A549 (cell line): ENCODE results near the gene RPL5. TPM values are rescaled to one million over a fixed set of nuclear protein-coding genes. Genes with fewer than 3 reads are reported as not detected.
A peak's percentile ranks its signal among the peaks of the same experiment; 100 is the strongest.

Experiments used
- ATAC-seq, 2 experiments: fragments of 200-7000 bp in 1 of 2; fragments of >200 bp in 1 of 2; cut with Nextera tagmentation in 1 of 2; cut with Tn5 transposase in 1 of 2; 3 replicates each; pipeline versions ENCODE4 v1.8.0 to v1.9.1; 2018 to 2020; ENCODE audit warnings: mild to moderate bottlenecking in 1 of 2, moderate library complexity in 1 of 2
- CTCF ChIA-PET: fragments of 300-600 bp; sonication (Branson Sonifier 250); formaldehyde crosslinking; extraction: SDS; loops from one replicate; lab custom pipeline; 2021; ENCODE audit warnings: antibody characterized with exemption, inconsistent platforms; lab: Yijun Ruan, JAX
- POLR2A ChIA-PET: fragments of 350-600 bp; formaldehyde crosslinking; extraction: SDS; loops from one replicate; lab custom pipeline; 2021; ENCODE audit warnings: antibody characterized with exemption, inconsistent platforms; lab: Yijun Ruan, JAX
- DNase-seq, 2 experiments: peaks; one replicate each; pipeline versions ENCODE4 v3.0.0 to v3.0.0-alpha.2; 2011 to 2016; ENCODE audit warnings: low read depth in 1 of 2, low spot score in 1 of 2
- FAIRE-seq: peaks from 2 replicates; lab custom pipeline; 2011; peaks lifted over from hg19 to GRCh38; lab: Jason Lieb, UNC
- H3K27ac ChIP-seq, 2 experiments: fragments of >200 bp; sonication (Bioruptor Twin); formaldehyde crosslinking; 3 replicates each; pipeline ENCODE4 v1.5.1; 2016 to 2017
- H3K4me1 ChIP-seq: fragments of >200 bp; sonication (Bioruptor Twin); formaldehyde crosslinking; 3 replicates; pipeline ENCODE4 v1.6.1; 2016
- H3K4me2 ChIP-seq: fragments of >200 bp; sonication (Bioruptor Twin); formaldehyde crosslinking; 3 replicates; pipeline ENCODE4 v1.6.1; 2016
- H3K4me3 ChIP-seq: fragments of >200 bp; sonication (Bioruptor Twin); formaldehyde crosslinking; 3 replicates; pipeline ENCODE4 v1.5.1; 2016
- H3K9me3 ChIP-seq: fragments of >200 bp; sonication (Bioruptor Twin); formaldehyde crosslinking; 3 replicates; pipeline ENCODE4 v1.6.1; 2016
- BHLHE40 ChIP-seq: IDR thresholded peaks from 2 replicates; pipeline ENCODE4 v1.6.1; 2012; ENCODE audit warnings: low read depth, low read length, inconsistent platforms
- CBX2 ChIP-seq: fragments of 200-600 bp; sonication (generic); IDR thresholded peaks from 2 replicates; pipeline ENCODE4 v1.6.1; 2016; ENCODE audit warnings: low read depth, mild to moderate bottlenecking, borderline replicate concordance
- CEBPB ChIP-seq, 2 experiments: fragments of >200 bp in 1 of 2; sonication (Bioruptor Twin) in 1 of 2; formaldehyde crosslinking in 1 of 2; IDR thresholded peaks; 2 replicates each; pipeline ENCODE4 v1.6.1; 2012 to 2016
- CHD2 ChIP-seq: fragments of 150-350 bp; IDR thresholded peaks from 2 replicates; pipeline ENCODE4 v1.6.1; 2014; ENCODE audit warnings: low read length; ENCODE audit not compliant: partially characterized antibody
- CHD4 ChIP-seq: fragments of 200-600 bp; sonication (generic); IDR thresholded peaks from 2 replicates; pipeline ENCODE4 v1.6.1; 2016; ENCODE audit warnings: antibody characterized with exemption, mild to moderate bottlenecking, borderline replicate concordance
- CTCF ChIP-seq: fragments of >200 bp; sonication (Bioruptor Twin); formaldehyde crosslinking; IDR thresholded peaks from 3 replicates; pipeline ENCODE4 v1.5.1; 2016
- EHMT2 ChIP-seq: fragments of 200-600 bp; sonication (generic); IDR thresholded peaks from 2 replicates; pipeline ENCODE4 v1.6.1; 2016; ENCODE audit warnings: antibody characterized with exemption, low read depth, mild to moderate bottlenecking, moderate library complexity
- HEYL ChIP-seq: fragments of 250-450 bp; sonication (Bioruptor Pico); IDR thresholded peaks from 2 replicates; pipeline ENCODE4 v1.8.0; 2021; ENCODE audit warnings: mild to moderate bottlenecking, moderate library complexity
- HMGXB4 ChIP-seq: fragments of 250-450 bp; sonication (Bioruptor Pico); IDR thresholded peaks from 2 replicates; pipeline ENCODE4 v1.5.0; 2021; ENCODE audit warnings: mild to moderate bottlenecking, moderate library complexity, borderline replicate concordance
- HOXB13 ChIP-seq: fragments of 250-450 bp; sonication (Bioruptor Pico); IDR thresholded peaks from 2 replicates; pipeline ENCODE4 v1.5.0; 2020; ENCODE audit warnings: low read depth, mild to moderate bottlenecking, moderate library complexity
- KDM1A ChIP-seq: fragments of 200-600 bp; sonication (generic); IDR thresholded peaks from 2 replicates; pipeline ENCODE4 v1.6.1; 2016; ENCODE audit warnings: low read depth, mild to moderate bottlenecking
- MAX ChIP-seq: IDR thresholded peaks from 2 replicates; pipeline ENCODE4 v1.6.1; 2012
- PHF8 ChIP-seq: fragments of 200-600 bp; sonication (generic); IDR thresholded peaks from 2 replicates; pipeline ENCODE4 v1.6.1; 2016; ENCODE audit warnings: low read depth, mild to moderate bottlenecking, antibody characterized with exemption, moderate library complexity, borderline replicate concordance
- POLR2A ChIP-seq: IDR thresholded peaks from 2 replicates; pipeline ENCODE4 v1.6.1; 2012; ENCODE audit warnings: mild to moderate bottlenecking, low read length
- RARB ChIP-seq: fragments of 250-450 bp; sonication (Bioruptor Pico); IDR thresholded peaks from 2 replicates; pipeline ENCODE4 v1.8.0; 2021; ENCODE audit warnings: mild to moderate bottlenecking, moderate library complexity
- RCOR1 ChIP-seq: fragments of 150-350 bp; IDR thresholded peaks from 2 replicates; pipeline ENCODE4 v1.6.1; 2014; ENCODE audit warnings: antibody characterized with exemption, low read length, low read depth
- REST ChIP-seq: fragments of 200-600 bp; sonication (generic); IDR thresholded peaks from 2 replicates; pipeline ENCODE4 v1.6.1; 2016; ENCODE audit warnings: antibody characterized with exemption, mild to moderate bottlenecking, moderate library complexity
- RFX5 ChIP-seq: fragments of 450-650 bp; IDR thresholded peaks from 2 replicates; pipeline ENCODE4 v1.7.1; 2014; ENCODE audit warnings: antibody characterized with exemption, mild to moderate bottlenecking, moderate library complexity
- RNF2 ChIP-seq: fragments of 200-600 bp; sonication (generic); IDR thresholded peaks from 2 replicates; pipeline ENCODE4 v1.6.1; 2016; ENCODE audit warnings: low read depth, mild to moderate bottlenecking, antibody characterized with exemption, moderate library complexity, borderline replicate concordance
- SMC3 ChIP-seq: fragments of >200 bp; sonication (Bioruptor Twin); formaldehyde crosslinking; IDR thresholded peaks from 3 replicates; pipeline ENCODE4 v1.6.1; 2018; ENCODE audit warnings: inconsistent platforms
- SREBF2 ChIP-seq: fragments of 450-650 bp; IDR thresholded peaks from 2 replicates; pipeline ENCODE4 v1.6.1; 2014; ENCODE audit warnings: mild to moderate bottlenecking, moderate library complexity
- ZFP36 ChIP-seq: fragments of 450-650 bp; IDR thresholded peaks from 2 replicates; pipeline ENCODE4 v1.6.1; 2014; ENCODE audit warnings: borderline replicate concordance; ENCODE audit not compliant: partially characterized antibody
- ZSCAN20 ChIP-seq: fragments of 250-450 bp; sonication (Bioruptor Pico); IDR thresholded peaks from 2 replicates; pipeline ENCODE4 v1.8.0; 2022; ENCODE audit warnings: mild to moderate bottlenecking, moderate library complexity
- WGBS: methylation state at CpG from one replicate; pipeline ENCODE4 v1.1.6; 2017; ENCODE audit errors: missing lambda C conversion rate; 5-methylcytosine and 5-hydroxymethylcytosine counted together
- polyA plus RNA-seq, 4 experiments: library from polyadenylated mRNA; depleted of rRNA in 3 of 4; stranded (reverse); fragments of >200 nt; fragmentation: RNase III in 1 of 4; extraction: RNeasy Plus Mini Kit Qiagen cat#74134 plus additional on column Dnase treatment in 1 of 4; gene quantifications; 2 replicates in 3 of 4; 3 replicates in 1 of 4; pipeline ENCODE4 v1.2.3, GENCODE V29; 2011 to 2017

Gene RPL5
- polyA plus RNA-seq, 2 of the 4 experiments (the other 2 are of a cell fraction): 1,222 to 2,015 TPM

GRCh38 chr1:92833840-92834239 is 2.0 kb downstream of the RPL5 start (continued):
- TF ChIP-seq CTCF: no peak
- TF ChIP-seq, all 56 proteins: peak for 0

- ChIA-PET POLR2A (interaction anchor here (0.9 kb wide), 1 partner anchor 49 kb away, joined by 3 read pairs; the partner anchor contains the start of gene EVI5), CTCF (interaction anchor here (0.9 to 1.5 kb wide), 2 partner anchors 9 to 24 kb away, joined by 3 to 6 read pairs; no protein-coding TSS in a partner anchor)
- ATAC-seq (no peak), FAIRE-seq (no peak), DNase-seq (no peak)
- 88% methylated on average over 5 of the region's 5 CpGs for WGBS
- Histone ChIP-seq H3K4me1 (peaks cover 47% of the 10 kb centered on the region), H3K9me3 (no peaks in the 10 kb centered on the region), H3K4me2 (peak overlapping the region; percentile 97), H3K4me3 (peak overlapping the region; percentile 96; the same call in 2 of the 3 replicates), H3K27ac (no peak overlapping the region)
- TF ChIP-seq CHD2 (no peak), HOXB13 (CRISPR knock-in tag) (no peak), SREBF2 (no peak), RCOR1 (no peak), CEBPB (IDR thresholded peaks at IDR 0.05) (no peak), POLR2A (no peak), REST (no peak), PHF8 (no peak), ZFP36 (no peak), CHD4 (no peak), KDM1A (no peak), HEYL (CRISPR knock-in tag) (no peak), EHMT2 (no peak), RNF2 (no peak), BHLHE40 (no peak), MAX (no peak), CBX2 (no peak), SMC3 (no peak)
Measured at GRCh38 chr1:92834617-92835016, 2.8 kb downstream of the RPL5 start.

- Histone ChIP-seq H3K4me3 (no peak overlapping the region), H3K4me2 (peak overlapping the region; percentile 34; the same call in 1 of the 3 replicates), H3K4me1 (peaks cover 47% of the 10 kb centered on the region), H3K9me3 (no peaks in the 10 kb centered on the region), H3K27ac (no peak overlapping the region)
- ChIA-PET POLR2A (no interaction called here), CTCF (interaction anchor here (1.4 kb wide), 1 partner anchor 156 kb away, joined by 6 read pairs; no protein-coding TSS in a partner anchor)
- WGBS: 95% methylated on average over 2 of the region's 2 CpGs
- ATAC-seq (no peak), FAIRE-seq (no peak), DNase-seq (no peak)
- no peak for TF ChIP-seq RARB
- TF ChIP-seq ZSCAN20 (CRISPR knock-in tag): no peak
- TF ChIP-seq HMGXB4: no peak
- no peak for TF ChIP-seq RFX5
- no peak for TF ChIP-seq CBX2
Measured at GRCh38 chr1:92837062-92837461, 5.2 kb downstream of the RPL5 start.
